HepG2 (cell line): Measurements from ENCODE around the gene COLEC12.

Experiments used
- CTCF ChIP-seq: sonication (generic); formaldehyde crosslinking; IDR thresholded peaks from 2 replicates; pipeline ENCODE4 v1.5.0; 2020; ENCODE audit warnings: mild to moderate bottlenecking, missing genetic modification reagents, moderate library complexity
- EEA1 ChIP-seq: sonication (generic); formaldehyde crosslinking; IDR thresholded peaks from 2 replicates; pipeline ENCODE4 v1.5.1; 2020; ENCODE audit warnings: mild to moderate bottlenecking, missing genetic modification reagents, borderline replicate concordance
- EZH2 ChIP-seq: conservative IDR thresholded peaks from 2 replicates; pipeline ENCODE4 v1.6.1; 2012; ENCODE audit warnings: mild to moderate bottlenecking, low read depth, low read length, moderate library complexity
- NFYC ChIP-seq: IDR thresholded peaks from 2 replicates; pipeline ENCODE4 v1.6.1; 2016; ENCODE audit warnings: missing genetic modification reagents, missing compliant biosample characterization
- NR3C1 ChIP-seq: sonication (generic); formaldehyde crosslinking; IDR thresholded peaks from 2 replicates; pipeline ENCODE4 v1.4.0; 2020; ENCODE audit warnings: missing genetic modification reagents
- POLR2A ChIP-seq, 2 experiments: IDR thresholded peaks; 2 replicates each; pipeline ENCODE4 v1.6.1; 2011; ENCODE audit warnings: low read depth in 2 of 2, low read length in 2 of 2, mild to moderate bottlenecking in 1 of 2, moderate library complexity in 1 of 2; ENCODE audit not compliant: insufficient read depth in 1 of 2
- SNAPC2 ChIP-seq: sonication (generic); formaldehyde crosslinking; IDR thresholded peaks from 2 replicates; pipeline ENCODE4 v1.8.1; 2022; ENCODE audit warnings: mild to moderate bottlenecking, missing genetic modification reagents
- TARDBP ChIP-seq: sonication (generic); formaldehyde crosslinking; IDR thresholded peaks from 2 replicates; pipeline ENCODE4 v1.8.0; 2022; ENCODE audit warnings: mild to moderate bottlenecking, missing genetic modification reagents
- ZFP41 ChIP-seq: sonication (generic); formaldehyde crosslinking; IDR thresholded peaks from 2 replicates; pipeline ENCODE4 v1.4.0; 2020; ENCODE audit warnings: mild to moderate bottlenecking, missing genetic modification reagents, borderline replicate concordance
- TF ChIP-seq, protein P1 (sequence below): sonication (generic); formaldehyde crosslinking; IDR thresholded peaks from 2 replicates; pipeline ENCODE4 v1.4.0; 2020; ENCODE audit warnings: low read depth, mild to moderate bottlenecking, missing genetic modification reagents

DNA sequence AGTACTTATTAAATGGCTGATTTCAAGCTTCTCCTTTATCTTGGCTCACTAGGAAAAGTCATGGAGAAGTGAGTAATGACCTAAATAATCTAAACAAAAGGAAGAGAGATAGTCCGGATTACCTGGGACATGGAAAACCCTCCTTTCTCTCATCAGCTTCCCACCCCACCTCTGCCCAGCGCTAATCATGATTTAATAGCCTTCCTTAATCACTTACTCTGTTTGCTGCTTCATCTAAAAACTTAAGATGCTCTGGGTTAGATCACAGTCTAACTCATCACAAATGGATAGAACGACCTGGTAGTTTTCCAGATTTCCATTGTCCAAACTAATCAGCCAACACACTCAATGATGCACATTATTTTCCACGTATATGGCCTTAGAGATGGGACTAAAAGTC is 144.8 kb downstream of the COLEC12 start:
- TF ChIP-seq CTCF (CRISPR knock-in tag) (no peak), POLR2A (IDR thresholded peaks at IDR 0.05; ENCODE audit: insufficient read depth in 1 of 2, low read depth in 2 of 2, low read length in 2 of 2) (no peak), TARDBP (CRISPR knock-in tag) (no peak), ZFP41 (CRISPR knock-in tag) (no peak), EEA1 (no peak), NFYC (CRISPR knock-in tag) (no peak), EZH2 (no peak), NR3C1 (CRISPR knock-in tag) (no peak), SNAPC2 (CRISPR knock-in tag) (no peak)
- TF ChIP-seq, protein P1, sequence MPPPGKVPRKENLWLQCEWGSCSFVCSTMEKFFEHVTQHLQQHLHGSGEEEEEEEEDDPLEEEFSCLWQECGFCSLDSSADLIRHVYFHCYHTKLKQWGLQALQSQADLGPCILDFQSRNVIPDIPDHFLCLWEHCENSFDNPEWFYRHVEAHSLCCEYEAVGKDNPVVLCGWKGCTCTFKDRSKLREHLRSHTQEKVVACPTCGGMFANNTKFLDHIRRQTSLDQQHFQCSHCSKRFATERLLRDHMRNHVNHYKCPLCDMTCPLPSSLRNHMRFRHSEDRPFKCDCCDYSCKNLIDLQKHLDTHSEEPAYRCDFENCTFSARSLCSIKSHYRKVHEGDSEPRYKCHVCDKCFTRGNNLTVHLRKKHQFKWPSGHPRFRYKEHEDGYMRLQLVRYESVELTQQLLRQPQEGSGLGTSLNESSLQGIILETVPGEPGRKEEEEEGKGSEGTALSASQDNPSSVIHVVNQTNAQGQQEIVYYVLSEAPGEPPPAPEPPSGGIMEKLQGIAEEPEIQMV (CRISPR knock-in tag) = no peak
